Measurements from ENCODE around the gene NATD1.

NATD1 gene

DNA sequence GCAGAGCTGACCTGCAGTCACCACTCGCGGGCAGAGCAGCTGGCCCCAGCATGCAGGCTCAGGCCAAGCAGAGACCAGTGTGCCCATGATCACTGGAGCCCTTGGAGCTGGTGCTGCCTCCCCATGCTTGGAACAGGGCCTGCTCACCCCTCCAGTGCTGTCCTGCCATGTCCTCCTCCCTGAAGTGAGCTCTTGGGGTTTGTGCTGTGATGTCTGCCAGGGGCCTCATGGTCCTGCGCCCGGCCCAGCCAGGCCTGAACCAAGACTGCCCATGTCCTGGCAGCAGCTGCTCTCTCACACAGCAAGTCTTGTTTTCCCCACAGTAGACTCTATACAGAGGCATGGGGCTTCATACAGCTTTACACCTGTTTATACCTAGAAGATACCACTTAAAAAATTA lies 63.8 kb downstream of the NATD1 start:
- no peak for DNase-seq
